Measurements from ENCODE around the gene LEPROT.

The LEPROT gene

GRCh38 chr1:65478379-65479026 lies 58.0 kb downstream of the LEPROT start:
- no peaks in the 10 kb centered on the region for H3K4me1 ChIP-seq
- no peak for TF ChIP-seq CTCF (IDR thresholded peaks at IDR 0.05)
- no peaks in the 10 kb centered on the region for H3K36me3 ChIP-seq
- no peaks in the 10 kb centered on the region for H3K27me3 ChIP-seq
- H3K9me3 ChIP-seq: no peaks in the 10 kb centered on the region
- no peak overlapping the region for H3K27ac ChIP-seq
- no peak for DNase-seq
- H3K4me3 ChIP-seq: no peak overlapping the region
- intact Hi-C loops (cut with DNase I; ENCODE audit: low total_unique reads): no loop called here

- Histone ChIP-seq H3K9me3 (no peaks in the 10 kb centered on the region), H3K4me3 (no peak overlapping the region), H3K27ac (no peak overlapping the region), H3K4me1 (no peaks in the 10 kb centered on the region), H3K27me3 (no peaks in the 10 kb centered on the region), H3K36me3 (no peaks in the 10 kb centered on the region)
- DNase-seq: no peak
- intact Hi-C loops (cut with DNase I; ENCODE audit: low total_unique reads): no loop called here
- TF ChIP-seq CTCF (IDR thresholded peaks at IDR 0.05): no peak
Observed at GRCh38 chr1:65479554-65480204, 59.2 kb downstream of the LEPROT start.

GRCh38 chr1:65480684-65481405 lies 60.4 kb downstream of the LEPROT start:
- TF ChIP-seq CTCF (IDR thresholded peaks at IDR 0.05): no peak
- Histone ChIP-seq H3K4me3 (no peak overlapping the region), H3K27ac (no peak overlapping the region), H3K36me3 (no peaks in the 10 kb centered on the region), H3K27me3 (no peaks in the 10 kb centered on the region), H3K9me3 (no peaks in the 10 kb centered on the region), H3K4me1 (no peaks in the 10 kb centered on the region)
- no peak for DNase-seq
- intact Hi-C loops (cut with DNase I; ENCODE audit: low total_unique reads): no loop called here

DNA sequence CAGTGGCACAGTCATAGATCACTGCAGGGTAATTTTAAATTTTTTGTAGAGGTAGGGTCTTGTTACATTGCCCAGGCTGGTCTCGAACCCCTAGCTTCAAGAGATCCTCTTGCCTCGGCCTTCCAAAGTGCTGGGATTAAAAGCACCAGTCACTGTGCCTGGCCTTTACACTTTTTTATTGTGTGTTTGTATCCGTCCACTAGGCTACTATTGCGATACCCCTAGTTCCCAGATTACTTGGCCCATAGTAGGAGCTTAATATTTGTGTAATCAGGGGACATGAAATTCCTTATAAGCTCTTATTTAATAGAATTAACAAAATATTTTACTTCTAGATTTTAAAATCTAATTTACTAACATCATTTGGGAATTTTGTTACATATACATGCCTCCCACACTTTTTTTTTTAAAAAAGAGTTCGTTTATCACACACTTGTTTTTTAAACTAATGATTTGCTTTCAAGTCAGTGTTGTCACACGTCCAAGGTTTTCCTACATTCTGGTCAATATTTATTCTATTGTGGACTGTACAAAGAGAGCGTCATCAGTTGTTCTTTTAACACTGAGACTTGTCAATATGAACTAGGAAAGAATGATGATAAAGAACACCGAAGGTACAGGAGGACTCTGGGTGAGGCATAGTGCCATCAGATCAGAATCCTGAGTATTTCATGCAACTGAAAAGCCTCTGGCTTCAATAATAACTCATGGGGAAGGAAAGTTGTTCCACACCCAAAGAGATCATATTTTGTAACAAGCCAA lies 63.7 kb downstream of the LEPROT start:
- no peak for DNase-seq
- TF ChIP-seq CTCF (IDR thresholded peaks at IDR 0.05): no peak
- Histone ChIP-seq H3K4me3 (no peak overlapping the region), H3K9me3 (no peaks in the 10 kb centered on the region), H3K27me3 (no peaks in the 10 kb centered on the region), H3K36me3 (no peaks in the 10 kb centered on the region), H3K4me1 (no peaks in the 10 kb centered on the region), H3K27ac (no peak overlapping the region)
- intact Hi-C loops (cut with DNase I; ENCODE audit: low total_unique reads): no loop called here

Measured in tibial artery (tissue), 4 donors.